KG1 (cell line): ENCODE results near the gene DNASE1L2.

ENCODE experiments used
- DNase-seq: peaks from one replicate; lab custom pipeline; 2025; lab: John Stamatoyannopoulos, UW

DNASE1L2 gene

GRCh38 chr16:2287916-2288547 is 51.8 kb downstream of the DNASE1L2 start:
- no peak for DNase-seq
